Thyroid gland (tissue), 4 donors: Measurements from ENCODE around the gene TMEM236.

Experiments used
- CTCF ChIP-seq, 6 experiments: fragments of 200-600 bp in 3 of 6; fragments of 450-650 bp in 3 of 6; sonication (generic) in 3 of 6; IDR thresholded peaks; one replicate each; pipeline ENCODE4 v1.5.1; 2016 to 2019; ENCODE audit warnings: antibody characterized with exemption in 6 of 6, mild to moderate bottlenecking in 2 of 6, inconsistent platforms in 1 of 6, moderate library complexity in 1 of 6
- POLR2A ChIP-seq, 2 donors: fragments of 450-650 bp; IDR thresholded peaks; one replicate each; pipeline ENCODE4 v1.6.1; 2017; ENCODE audit warnings: antibody characterized with exemption in 2 of 2, mild to moderate bottlenecking in 2 of 2, moderate library complexity in 1 of 2

DNA sequence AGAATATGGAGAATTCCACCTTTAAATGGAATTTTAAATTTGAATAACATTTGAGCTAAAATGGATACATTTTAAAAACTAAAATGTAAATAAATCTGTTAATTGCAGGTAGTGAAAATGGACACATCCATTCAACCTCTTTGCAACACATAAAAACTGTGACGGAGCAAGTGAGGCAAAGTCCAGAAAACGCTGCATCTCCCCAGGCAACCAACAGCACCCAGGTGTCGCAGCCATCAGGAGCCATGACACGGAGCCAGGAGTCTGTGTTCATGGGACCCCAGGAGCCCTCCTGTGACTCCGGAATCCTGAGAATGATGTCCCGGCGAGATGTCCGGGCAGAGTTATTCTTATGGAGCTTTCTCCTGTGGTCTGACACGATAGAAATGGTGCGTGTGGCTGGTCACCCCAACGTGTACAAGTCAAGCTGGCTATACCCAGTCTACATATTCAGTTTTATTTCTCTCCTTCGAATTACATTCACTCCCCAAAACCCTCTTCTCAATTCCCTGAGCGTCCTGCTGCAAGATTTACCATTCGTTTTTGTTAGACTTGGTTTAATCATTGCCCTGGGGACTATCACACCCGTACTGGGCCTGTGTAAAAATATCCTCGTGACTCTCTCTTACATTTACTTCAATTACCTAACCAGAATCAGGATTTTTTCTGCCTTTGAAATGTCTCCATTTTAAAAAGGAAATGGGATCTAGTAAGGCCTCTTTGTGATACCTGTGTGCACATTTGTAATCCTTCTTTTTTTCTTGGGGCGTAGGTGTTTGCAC, 44.0 kb downstream of the TMEM236 start:
- TF ChIP-seq CTCF (IDR thresholded peaks at IDR 0.05) = no peak
- no peak for TF ChIP-seq POLR2A (IDR thresholded peaks at IDR 0.05)
